Tibial artery (tissue), 4 donors: ENCODE results near the gene ITPRIPL1.

Source experiments
- DNase-seq, 2 donors: peaks; one replicate each; pipeline ENCODE4 v3.0.0-alpha.2; 2019
- H3K27ac ChIP-seq, 2 donors: fragments of 200-600 bp; sonication (generic) in 1 of 2; 1 replicate in 1 of 2; 2 replicates in 1 of 2; pipeline ENCODE4 v1.5.1; 2018 to 2019; ENCODE audit warnings: mild to moderate bottlenecking in 1 of 2
- H3K27me3 ChIP-seq, 2 donors: fragments of 200-600 bp; sonication (generic) in 1 of 2; one replicate each; pipeline versions ENCODE4 v1.5.1 to v1.6.0; 2016 to 2019
- H3K36me3 ChIP-seq, 3 donors: fragments of 200-600 bp; sonication (generic) in 2 of 3; one replicate each; pipeline ENCODE4 v1.5.1; 2016 to 2019; ENCODE audit warnings: mild to moderate bottlenecking in 2 of 3
- H3K4me1 ChIP-seq, 4 donors: fragments of 200-600 bp; sonication (generic) in 2 of 4; 1 replicate in 3 of 4; 2 replicates in 1 of 4; pipeline ENCODE4 v1.5.1; 2016 to 2019
- H3K4me3 ChIP-seq, 2 donors: fragments of 200-600 bp; sonication (generic) in 1 of 2; 1 replicate in 1 of 2; 2 replicates in 1 of 2; pipeline ENCODE4 v1.5.1; 2018 to 2019; ENCODE audit warnings: mild to moderate bottlenecking in 2 of 2
- H3K9me3 ChIP-seq, 3 donors: fragments of 200-600 bp; sonication (generic) in 1 of 3; one replicate each; pipeline ENCODE4 v1.5.1; 2016 to 2019
- intact Hi-C: fragments of 100-400 bp; cut with DNase I; formaldehyde crosslinking; loops from one replicate; pipeline ENCODE4 v1.15.0; 2023; ENCODE audit warnings: low total_unique reads
- TF ChIP-seq, protein P1 (sequence below), 2 experiments: fragments of 200-600 bp in 1 of 2; fragments of 450-650 bp in 1 of 2; IDR thresholded peaks; one replicate each; pipeline ENCODE4 v1.5.1; 2017 to 2019; ENCODE audit warnings: antibody characterized with exemption in 2 of 2, mild to moderate bottlenecking in 1 of 2, moderate library complexity in 1 of 2

The ITPRIPL1 gene

DNA sequence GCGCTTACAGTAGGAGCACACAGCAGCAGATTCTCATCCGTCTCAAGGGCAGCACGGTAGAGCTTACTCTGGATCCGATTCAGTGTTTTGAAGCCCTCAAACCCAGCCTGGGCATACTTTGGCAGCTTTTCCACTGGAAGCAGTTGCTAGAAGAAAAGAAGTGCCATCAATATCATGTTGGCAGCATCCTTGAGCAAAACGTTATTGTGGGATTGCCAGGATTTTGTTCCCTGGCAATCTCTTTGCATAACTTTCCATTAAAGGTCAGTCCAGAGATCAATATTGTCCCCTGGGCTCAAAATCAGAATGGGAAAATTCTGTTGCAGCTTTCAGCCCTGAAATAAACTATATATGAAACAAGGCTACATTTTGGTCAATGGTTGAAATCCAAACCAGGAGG, 28.2 kb upstream of the ITPRIPL1 start:
- DNase-seq = no peak
- TF ChIP-seq, protein P1, sequence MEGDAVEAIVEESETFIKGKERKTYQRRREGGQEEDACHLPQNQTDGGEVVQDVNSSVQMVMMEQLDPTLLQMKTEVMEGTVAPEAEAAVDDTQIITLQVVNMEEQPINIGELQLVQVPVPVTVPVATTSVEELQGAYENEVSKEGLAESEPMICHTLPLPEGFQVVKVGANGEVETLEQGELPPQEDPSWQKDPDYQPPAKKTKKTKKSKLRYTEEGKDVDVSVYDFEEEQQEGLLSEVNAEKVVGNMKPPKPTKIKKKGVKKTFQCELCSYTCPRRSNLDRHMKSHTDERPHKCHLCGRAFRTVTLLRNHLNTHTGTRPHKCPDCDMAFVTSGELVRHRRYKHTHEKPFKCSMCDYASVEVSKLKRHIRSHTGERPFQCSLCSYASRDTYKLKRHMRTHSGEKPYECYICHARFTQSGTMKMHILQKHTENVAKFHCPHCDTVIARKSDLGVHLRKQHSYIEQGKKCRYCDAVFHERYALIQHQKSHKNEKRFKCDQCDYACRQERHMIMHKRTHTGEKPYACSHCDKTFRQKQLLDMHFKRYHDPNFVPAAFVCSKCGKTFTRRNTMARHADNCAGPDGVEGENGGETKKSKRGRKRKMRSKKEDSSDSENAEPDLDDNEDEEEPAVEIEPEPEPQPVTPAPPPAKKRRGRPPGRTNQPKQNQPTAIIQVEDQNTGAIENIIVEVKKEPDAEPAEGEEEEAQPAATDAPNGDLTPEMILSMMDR (IDR thresholded peaks at IDR 0.05) = no peak
- H3K4me3 ChIP-seq = no peak overlapping the region
- no peaks in the 10 kb centered on the region for H3K27me3 ChIP-seq
- peaks cover 0 to 3% (median 0%) of the 10 kb centered on the region in 4 donors for H3K4me1 ChIP-seq
- no peaks in the 10 kb centered on the region for H3K9me3 ChIP-seq
- peaks cover 94 to 100% (median 99%) of the 10 kb centered on the region in 3 donors for H3K36me3 ChIP-seq
- no peak overlapping the region for H3K27ac ChIP-seq
- intact Hi-C loops = no loop called here

GRCh38 chr2:96301865-96302264, 23.3 kb upstream of the ITPRIPL1 start:
- DNase-seq = no peak
- H3K4me1 ChIP-seq = peaks cover 3 to 26% (median 12%) of the 10 kb centered on the region in 4 donors
- no peak overlapping the region for H3K27ac ChIP-seq
- H3K9me3 ChIP-seq = no peaks in the 10 kb centered on the region
- intact Hi-C loops = loop anchor here (10.0 kb wide), 2 partner anchors 157 to 203 kb away; partner anchors contain the start of genes DUSP2 and NEURL3
- no peak overlapping the region for H3K4me3 ChIP-seq
- TF ChIP-seq, protein P1 (IDR thresholded peaks at IDR 0.05) = no peak
- peaks cover 65 to 68% (median 66%) of the 10 kb centered on the region in 3 donors for H3K36me3 ChIP-seq
- no peaks in the 10 kb centered on the region for H3K27me3 ChIP-seq

DNA sequence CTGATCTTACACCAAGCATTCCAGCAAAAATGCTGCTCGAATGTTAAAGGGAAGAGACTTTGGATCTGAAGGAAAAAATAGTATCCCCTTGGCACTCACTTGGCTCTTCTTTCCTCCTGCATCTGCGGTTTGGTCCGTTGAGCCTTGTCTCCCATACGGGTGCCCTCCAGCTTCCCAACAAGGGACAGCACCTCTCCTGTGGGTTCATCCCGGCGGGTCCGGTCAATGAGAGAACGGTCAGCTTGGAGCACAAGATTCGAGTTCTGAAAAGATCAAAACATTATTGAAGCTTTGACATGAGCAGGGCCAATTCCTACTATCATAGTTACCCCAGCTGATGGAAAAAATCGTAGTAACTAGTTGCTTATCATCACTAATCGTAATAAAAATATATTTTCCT, 20.5 kb upstream of the ITPRIPL1 start:
- H3K9me3 ChIP-seq = no peaks in the 10 kb centered on the region

GRCh38 chr2:96305091-96305978, 19.8 kb upstream of the ITPRIPL1 start, which contains the start of gene SNRNP200:
Gene SNRNP200, minus strand, starts transcription at chr2:96305546. Its CDS starts 109 bp downstream, at chr2:96305437.
- Histone ChIP-seq H3K4me1 (peaks cover 3 to 26% (median 12%) of the 10 kb centered on the region in 4 donors), H3K27me3 (peaks cover 0 to 4% of the 10 kb centered on the region in 2 donors), H3K9me3 (no peaks in the 10 kb centered on the region), H3K27ac (peak within 1 kb of the TSS; percentile 70 to 84), H3K36me3 (peaks cover 32 to 33% (median 33%) of the 10 kb centered on the region in 3 donors), H3K4me3 (peak within 1 kb of the TSS; percentile 57 to 69)
- peak; percentile 84 to 92 for DNase-seq
- intact Hi-C loops = loop anchor here (2.0 to 10.0 kb wide), 3 partner anchors 39 to 199 kb away; partner anchors contain the start of genes CIAO1, DUSP2 and NEURL3
- TF ChIP-seq, protein P1 (IDR thresholded peaks at IDR 0.05) = no peak

More for the DNA sequence above, 20.5 kb upstream of the ITPRIPL1 start:
- Histone ChIP-seq H3K36me3 (peaks cover 38 to 40% (median 39%) of the 10 kb centered on the region in 3 donors), H3K27ac (peak overlapping the region; percentile 70 to 84), H3K27me3 (peaks cover 0 to 4% of the 10 kb centered on the region in 2 donors), H3K4me3 (peak overlapping the region; percentile 57 to 69), H3K4me1 (peaks cover 3 to 26% (median 12%) of the 10 kb centered on the region in 4 donors)
- TF ChIP-seq, protein P1 (IDR thresholded peaks at IDR 0.05) = no peak
- no peak for DNase-seq
- intact Hi-C loops = loop anchor here (2.0 to 10.0 kb wide), 3 partner anchors 38 to 200 kb away; partner anchors contain the start of genes CIAO1, DUSP2 and NEURL3

DNA sequence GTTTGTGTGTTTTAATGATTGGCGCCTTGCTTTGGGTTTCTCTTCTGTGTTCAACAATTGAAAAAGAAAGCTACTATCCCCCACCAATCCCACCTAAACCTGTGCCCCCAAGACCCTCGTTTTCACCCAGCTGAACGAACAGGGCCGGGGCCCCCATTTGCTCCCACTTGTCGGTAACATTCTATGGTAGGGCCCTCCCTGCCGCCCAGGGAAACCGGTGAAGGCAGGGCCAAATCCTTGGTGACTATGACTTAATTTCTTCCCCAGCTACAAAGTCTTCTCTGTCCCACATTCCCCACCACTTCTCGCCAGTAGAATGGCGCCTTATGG, 19.2 kb upstream of the ITPRIPL1 start:
- Histone ChIP-seq H3K27ac (peak overlapping the region; percentile 70 to 84), H3K27me3 (peaks cover 0 to 4% of the 10 kb centered on the region in 2 donors), H3K4me1 (peaks cover 3 to 26% (median 12%) of the 10 kb centered on the region in 4 donors), H3K9me3 (no peaks in the 10 kb centered on the region), H3K4me3 (peak overlapping the region; percentile 57 to 69), H3K36me3 (peaks cover 26 to 28% (median 27%) of the 10 kb centered on the region in 3 donors)
- no peak for DNase-seq
- TF ChIP-seq, protein P1 (IDR thresholded peaks at IDR 0.05) = no peak
- intact Hi-C loops = loop anchor here (2.0 to 10.0 kb wide), 3 partner anchors 39 to 199 kb away; partner anchors contain the start of genes CIAO1, DUSP2 and NEURL3
